Skeletal muscle tissue (tissue), 4 donors: ENCODE results near the gene CSF2RB. TPM values are rescaled to one million over a fixed set of nuclear protein-coding genes. Genes with fewer than 3 reads are reported as not detected.

ENCODE experiments used
- H3K27ac ChIP-seq: one replicate; pipeline ENCODE4 v1.7.0; 2013; ENCODE audit warnings: mild to moderate bottlenecking, low read depth, low read length, inconsistent platforms
- H3K27me3 ChIP-seq, 3 donors: one replicate each; pipeline ENCODE4 v1.7.0; 2013; ENCODE audit warnings: low read length in 3 of 3; ENCODE audit not compliant: control insufficient read depth in 3 of 3, insufficient read depth in 3 of 3
- H3K36me3 ChIP-seq, 3 donors: one replicate each; pipeline ENCODE4 v1.7.0; 2013; ENCODE audit warnings: low read length in 3 of 3; ENCODE audit not compliant: control insufficient read depth in 3 of 3, insufficient read depth in 3 of 3
- H3K4me1 ChIP-seq, 3 donors: one replicate each; pipeline ENCODE4 v1.7.0; 2013; ENCODE audit warnings: low read length in 3 of 3, mild to moderate bottlenecking in 3 of 3; ENCODE audit not compliant: control insufficient read depth in 3 of 3, insufficient read depth in 3 of 3
- H3K4me3 ChIP-seq, 3 donors: one replicate each; pipeline ENCODE4 v1.7.0; 2013; ENCODE audit warnings: low read length in 3 of 3
- H3K9ac ChIP-seq, 3 donors: one replicate each; pipeline ENCODE4 v1.7.0; 2013; ENCODE audit warnings: low read length in 3 of 3, mild to moderate bottlenecking in 3 of 3, moderate library complexity in 2 of 3, low read depth in 1 of 3
- H3K9me3 ChIP-seq, 3 donors: one replicate each; pipeline ENCODE4 v1.7.0; 2013; ENCODE audit warnings: low read length in 3 of 3; ENCODE audit not compliant: control insufficient read depth in 3 of 3
- total RNA-seq: library from RNA; depleted of rRNA; stranded (reverse); fragments of >200 nt; gene quantifications from one replicate; pipeline ENCODE4 v1.2.3, GENCODE V29; 2014
- donor health status: Osteomylitis.

The CSF2RB gene
- total RNA-seq, 1 donor from 2014 or later: 2.6 TPM

DNA sequence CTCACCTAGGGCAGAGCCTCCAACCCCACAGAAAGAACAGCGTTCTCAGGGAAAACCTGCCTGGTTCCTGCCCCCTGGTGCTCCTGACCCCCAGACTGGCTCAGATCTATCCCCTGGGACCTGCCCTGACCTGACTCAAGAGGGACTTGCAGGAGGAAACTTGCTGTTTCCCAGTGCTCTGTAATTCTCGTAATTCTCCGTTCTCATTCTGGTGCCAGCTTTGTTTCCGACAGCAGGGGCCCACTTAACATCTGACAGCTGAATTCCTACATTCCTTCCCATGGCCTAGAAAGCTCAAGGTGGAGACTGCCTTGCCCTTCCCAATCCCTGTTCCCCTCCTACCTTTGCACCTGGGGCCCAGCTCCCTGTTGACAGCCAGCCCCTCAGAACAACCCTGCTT, 12.5 kb upstream of the CSF2RB start:
- peaks cover 12 to 30% (median 14%) of the 10 kb centered on the region in 3 donors for H3K27me3 ChIP-seq

DNA sequence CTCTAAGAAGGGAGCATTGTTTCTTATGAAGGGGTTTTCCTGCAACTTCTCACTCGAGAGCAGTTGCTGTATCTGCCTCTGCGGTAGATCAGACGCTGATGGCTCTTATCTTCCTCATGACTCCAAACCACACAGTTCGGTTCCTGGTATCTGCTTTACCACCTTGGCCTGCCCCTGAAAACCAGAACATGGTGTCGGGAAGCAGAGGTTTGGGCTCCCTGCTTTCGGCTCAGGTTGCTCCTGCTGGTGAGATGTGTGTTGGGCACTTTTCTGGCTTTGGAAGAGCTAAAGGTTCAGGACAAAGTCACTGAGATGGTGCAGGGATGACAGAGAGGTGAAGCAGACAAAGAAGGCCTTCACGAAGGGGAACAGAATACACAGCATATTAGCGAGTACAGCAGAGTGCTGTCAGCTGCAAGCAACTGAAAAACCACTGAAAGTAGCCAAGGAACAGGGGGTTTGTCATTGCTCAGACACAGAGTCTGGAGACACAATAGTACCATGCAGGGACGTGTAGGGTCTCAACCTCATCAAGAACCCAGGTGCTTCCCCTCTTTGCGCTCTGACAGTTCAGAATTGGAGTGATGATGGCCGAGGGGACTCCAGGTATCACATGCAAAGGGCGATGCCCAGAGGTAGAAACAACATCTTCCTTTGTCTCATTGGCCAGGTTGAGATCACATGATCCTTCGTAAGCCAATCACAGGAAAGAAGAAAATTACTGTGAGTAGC, 11.9 kb upstream of the CSF2RB start:
- Histone ChIP-seq H3K4me3 (no peak overlapping the region), H3K9ac (no peak overlapping the region), H3K27me3 (peaks cover 11 to 30% (median 14%) of the 10 kb centered on the region in 3 donors), H3K27ac (no peak overlapping the region), H3K36me3 (no peaks in the 10 kb centered on the region), H3K4me1 (no peaks in the 10 kb centered on the region), H3K9me3 (peaks cover 0 to 3% (median 2%) of the 10 kb centered on the region in 3 donors)

More for the DNA sequence above, 12.5 kb upstream of the CSF2RB start:
- H3K4me3 ChIP-seq: no peak overlapping the region
- no peak overlapping the region for H3K27ac ChIP-seq
- no peaks in the 10 kb centered on the region for H3K4me1 ChIP-seq
- no peaks in the 10 kb centered on the region for H3K36me3 ChIP-seq
- peaks cover 0 to 3% (median 2%) of the 10 kb centered on the region in 3 donors for H3K9me3 ChIP-seq
- H3K9ac ChIP-seq: no peak overlapping the region

- Histone ChIP-seq H3K4me1 (no peaks in the 10 kb centered on the region), H3K27ac (no peak overlapping the region), H3K36me3 (no peaks in the 10 kb centered on the region), H3K9me3 (peaks cover 0 to 3% (median 2%) of the 10 kb centered on the region in 3 donors), H3K9ac (no peak overlapping the region), H3K27me3 (peaks cover 11 to 32% (median 17%) of the 10 kb centered on the region in 3 donors), H3K4me3 (no peak overlapping the region)
These were observed 11.1 kb upstream of the CSF2RB start for GRCh38 chr22:36902143-36902926.

DNA sequence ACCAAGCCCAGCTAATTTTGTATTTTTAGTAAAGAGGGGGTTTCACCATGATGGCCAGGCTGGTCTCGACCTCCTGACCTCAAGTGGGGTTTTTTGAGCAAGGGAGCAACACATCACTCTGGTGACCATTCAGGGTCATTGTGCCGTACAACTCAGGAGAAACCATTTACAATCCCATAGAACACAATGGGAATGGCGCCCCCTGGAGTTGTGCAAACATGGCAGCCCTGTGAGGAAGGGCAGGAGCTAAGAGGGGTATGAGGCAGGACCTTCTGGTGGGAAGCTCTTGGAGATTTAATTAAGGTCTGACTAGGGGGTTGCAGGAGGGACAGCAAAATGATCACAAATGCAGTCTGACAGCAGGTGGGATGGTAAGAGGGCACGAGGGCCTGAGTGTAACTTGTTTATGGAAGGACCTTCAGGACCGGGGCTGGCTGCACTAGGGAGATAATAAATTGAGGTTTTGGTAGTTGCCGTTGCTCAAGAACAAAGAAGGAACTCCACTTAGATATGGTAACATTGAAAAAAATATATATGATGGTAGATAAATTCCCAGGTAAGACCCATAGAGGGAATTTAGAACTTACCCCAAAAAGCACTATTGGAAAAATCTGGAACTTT, 9.1 kb upstream of the CSF2RB start:
- Histone ChIP-seq H3K4me3 (no peak overlapping the region), H3K9ac (no peak overlapping the region), H3K36me3 (no peaks in the 10 kb centered on the region), H3K27me3 (peaks cover 10 to 25% (median 13%) of the 10 kb centered on the region in 3 donors), H3K9me3 (peaks cover 0 to 3% (median 2%) of the 10 kb centered on the region in 3 donors), H3K4me1 (no peaks in the 10 kb centered on the region), H3K27ac (no peak overlapping the region)

DNA sequence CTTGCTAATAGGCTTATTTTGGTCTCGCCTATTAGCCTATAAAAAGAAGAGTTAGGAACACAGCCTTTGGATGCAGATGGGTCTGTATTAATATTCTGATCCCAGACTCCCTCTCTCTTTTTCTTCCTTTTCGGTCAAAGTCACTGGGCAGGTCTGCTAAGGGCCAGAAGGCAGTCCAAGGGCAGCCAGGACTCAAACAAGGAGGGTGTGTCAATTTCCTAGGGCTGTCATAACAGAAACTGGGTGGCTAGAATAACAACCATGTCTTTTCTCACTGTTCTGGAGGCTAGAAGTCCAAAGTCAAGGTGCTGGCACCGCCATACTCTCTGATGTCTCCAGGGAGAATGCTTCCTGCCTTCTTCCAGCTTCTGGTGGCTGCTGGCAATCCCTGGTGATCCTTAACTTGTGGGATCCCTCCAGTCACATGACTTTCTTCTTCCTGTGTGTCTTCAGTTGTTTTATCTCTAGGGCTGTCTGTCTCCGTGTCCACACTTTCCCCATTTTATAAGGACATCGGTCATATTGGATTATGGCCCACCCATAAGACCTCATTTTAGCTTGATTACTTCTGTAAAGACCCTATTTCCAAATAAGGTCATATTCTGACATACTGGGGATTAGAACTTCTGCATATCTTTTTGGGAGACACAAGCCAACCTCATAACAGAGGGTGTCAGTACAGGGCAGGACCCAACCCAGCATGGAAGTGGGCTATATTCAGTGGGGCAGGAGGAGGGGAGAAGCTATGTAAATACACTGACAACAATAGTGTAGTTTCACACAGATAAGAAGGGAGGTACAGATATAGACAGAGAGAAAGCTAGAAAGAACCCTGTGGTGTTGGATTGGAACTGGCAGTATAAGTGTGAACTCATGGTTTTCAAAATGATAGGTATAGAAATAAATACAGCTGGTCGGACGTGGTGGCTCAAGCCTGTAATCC, 5.9 kb upstream of the CSF2RB start:
- Histone ChIP-seq H3K27ac (no peak overlapping the region), H3K27me3 (peaks cover 10 to 17% (median 14%) of the 10 kb centered on the region in 3 donors), H3K9me3 (no peaks in the 10 kb centered on the region), H3K36me3 (no peaks in the 10 kb centered on the region), H3K4me1 (no peaks in the 10 kb centered on the region), H3K9ac (no peak overlapping the region), H3K4me3 (no peak overlapping the region)

GRCh38 chr22:36910461-36910860, 3.0 kb upstream of the CSF2RB start:
- Histone ChIP-seq H3K36me3 (no peaks in the 10 kb centered on the region), H3K27ac (no peak overlapping the region), H3K4me1 (peaks cover 0 to 3% (median 0%) of the 10 kb centered on the region in 3 donors), H3K9me3 (no peaks in the 10 kb centered on the region), H3K27me3 (peaks cover 5 to 21% (median 20%) of the 10 kb centered on the region in 3 donors), H3K4me3 (no peak overlapping the region), H3K9ac (no peak overlapping the region)

DNA sequence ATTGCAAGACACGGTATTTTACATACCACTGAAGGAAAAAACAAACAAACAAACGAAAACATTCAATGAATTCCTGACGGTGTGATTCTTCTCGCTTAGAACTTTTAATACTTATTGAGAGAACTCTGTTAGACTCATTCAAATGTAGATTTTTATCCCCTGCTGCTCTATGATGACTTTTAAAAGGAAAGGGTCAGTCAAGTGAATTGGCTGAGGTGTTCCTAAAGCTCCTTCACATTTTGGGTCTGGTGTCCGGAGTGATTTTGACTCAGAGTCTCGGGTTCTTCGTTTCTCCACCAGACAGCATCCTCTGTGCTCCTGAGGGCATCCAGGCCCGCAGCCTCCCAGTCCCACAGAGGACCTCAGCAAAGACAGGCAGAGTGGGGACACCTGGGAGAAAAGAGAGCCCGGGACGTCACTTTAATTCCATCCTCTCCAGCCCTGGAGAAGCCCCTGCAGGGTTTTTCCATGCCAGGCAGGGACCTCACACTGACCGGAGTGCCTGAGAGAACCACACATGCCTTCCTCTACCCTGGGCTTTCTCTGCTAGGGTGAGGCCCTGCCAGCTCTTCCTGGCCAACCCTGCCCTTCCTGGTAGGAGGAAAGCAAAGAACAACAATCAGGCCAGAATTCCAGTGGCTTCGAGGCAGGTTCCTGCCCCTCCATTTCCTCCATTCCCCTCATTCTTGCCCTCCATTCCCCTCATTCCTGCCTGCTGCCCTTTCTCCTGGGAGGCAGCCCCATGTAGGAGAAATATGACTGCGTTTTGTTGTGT, 1.4 kb upstream of the CSF2RB start:
- peaks cover 0 to 3% (median 0%) of the 10 kb centered on the region in 3 donors for H3K4me1 ChIP-seq
- H3K36me3 ChIP-seq: no peaks in the 10 kb centered on the region
- H3K9ac ChIP-seq: no peak overlapping the region
- no peak overlapping the region for H3K4me3 ChIP-seq
- no peak overlapping the region for H3K27ac ChIP-seq
- peaks cover 5 to 21% (median 18%) of the 10 kb centered on the region in 3 donors for H3K27me3 ChIP-seq
- no peaks in the 10 kb centered on the region for H3K9me3 ChIP-seq

GRCh38 chr22:36912694-36913426, 568 bp upstream of the CSF2RB start:
- Histone ChIP-seq H3K27me3 (peaks cover under 1 to 15% (median 14%) of the 10 kb centered on the region in 3 donors), H3K4me3 (no peak overlapping the region), H3K36me3 (no peaks in the 10 kb centered on the region), H3K9ac (no peak overlapping the region), H3K4me1 (peaks cover 0 to 3% (median 0%) of the 10 kb centered on the region in 3 donors), H3K27ac (no peak overlapping the region), H3K9me3 (no peaks in the 10 kb centered on the region)
